OCI-LY3 (cell line): Measurements from ENCODE around the gene MPC1.

Experiments
- H2AFZ ChIP-seq: fragments of 200-600, 300-600 bp; shearing (Covaris generic); 2 replicates; pipeline ENCODE4 v1.6.0; 2014; ENCODE audit warnings: antibody characterized with exemption, low read depth, low read length
- H3K27ac ChIP-seq: fragments of 200-600, 300-600 bp; sonication (generic); 2 replicates; pipeline ENCODE4 v1.5.1; 2014; ENCODE audit warnings: mild to moderate bottlenecking, low read length, moderate library complexity, mixed read lengths
- H3K27me3 ChIP-seq: fragments of 200-600, 300-600 bp; sonication (generic); 2 replicates; pipeline ENCODE4 v1.6.1; 2014; ENCODE audit warnings: low read depth, low read length, mixed read lengths
- H3K36me3 ChIP-seq: fragments of 200-600, 300-600 bp; sonication (generic); replicated peaks from 2 replicates; pipeline ENCODE3; 2014; ENCODE audit warnings: low read depth, low read length, mixed read lengths
- H3K4me1 ChIP-seq: fragments of 300-600, 200-600 bp; sonication (generic); 2 replicates; pipeline ENCODE4 v1.6.1; 2014; ENCODE audit warnings: low read length, mixed read lengths
- H3K4me2 ChIP-seq: fragments of 200-600, 300-600 bp; sonication (generic); 2 replicates; pipeline ENCODE4 v1.6.1; 2014; ENCODE audit warnings: low read length, mixed read lengths
- H3K4me3 ChIP-seq: fragments of 300-600, 200-600 bp; sonication (generic); 2 replicates; pipeline ENCODE4 v1.5.1; 2014; ENCODE audit warnings: antibody characterized with exemption, mild to moderate bottlenecking, low read length, moderate library complexity
- H3K79me2 ChIP-seq: fragments of 300-600, 200-600 bp; shearing (Covaris generic); 2 replicates; pipeline ENCODE4 v1.6.1; 2014; ENCODE audit warnings: mild to moderate bottlenecking, low read length, mixed read lengths
- H3K9ac ChIP-seq: fragments of 300-600, 200-600 bp; shearing (Covaris generic); 2 replicates; pipeline ENCODE4 v1.6.0; 2014; ENCODE audit warnings: mild to moderate bottlenecking, low read length, moderate library complexity
- H3K9me3 ChIP-seq: fragments of 200-600, 300-600 bp; shearing (Covaris generic); 2 replicates; pipeline ENCODE4 v1.6.1; 2014; ENCODE audit warnings: low read length, mixed read lengths; ENCODE audit not compliant: insufficient read depth
- H4K20me1 ChIP-seq: fragments of 200-600, 300-600 bp; sonication (generic); 2 replicates; pipeline ENCODE4 v1.6.1; 2016; ENCODE audit warnings: low read length, mixed read lengths; ENCODE audit not compliant: insufficient read depth
- CTCF ChIP-seq: fragments of 200-600, 300-600 bp; sonication (generic); IDR thresholded peaks from 2 replicates; pipeline ENCODE4 v1.5.1; 2014; ENCODE audit warnings: antibody characterized with exemption, low read length, low read depth
- EZH2phosphoT487 ChIP-seq: fragments of 200-600 bp; shearing (Covaris generic); IDR thresholded peaks from 2 replicates; pipeline ENCODE4 v1.6.1; 2018; ENCODE audit warnings: antibody characterized with exemption, mixed run types, low read depth

The MPC1 gene

DNA sequence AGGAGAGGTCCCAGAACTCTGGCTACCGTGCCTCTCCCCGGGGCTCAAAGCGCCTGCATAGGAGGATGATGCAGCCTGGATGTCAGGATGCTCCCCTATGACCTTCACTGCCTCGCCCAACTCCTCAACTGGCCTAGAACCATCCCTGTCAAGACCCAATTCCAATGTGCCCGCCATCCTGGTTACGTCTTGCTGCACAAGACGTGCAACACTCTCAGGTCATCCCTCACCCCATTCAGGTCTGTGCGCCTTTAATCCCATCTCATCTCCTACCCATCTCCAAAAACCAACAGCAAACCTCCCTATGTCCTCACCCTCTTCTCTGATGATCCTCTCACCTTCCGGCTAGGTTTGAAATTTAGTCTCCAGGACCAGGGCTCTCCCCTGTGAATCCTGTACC, 43.9 kb downstream of the MPC1 start:
- Histone ChIP-seq H3K36me3 (peaks cover 6% of the 10 kb centered on the region), H2AFZ (no peak overlapping the region), H3K4me3 (no peak overlapping the region), H3K27ac (no peak overlapping the region), H3K4me2 (no peak overlapping the region), H3K9me3 (no peaks in the 10 kb centered on the region), H4K20me1 (peaks cover 12% of the 10 kb centered on the region), H3K4me1 (peaks cover 38% of the 10 kb centered on the region), H3K27me3 (no peaks in the 10 kb centered on the region), H3K9ac (no peak overlapping the region), H3K79me2 (peaks cover 92% of the 10 kb centered on the region)
- TF ChIP-seq EZH2phosphoT487 (no peak), CTCF (no peak)

DNA sequence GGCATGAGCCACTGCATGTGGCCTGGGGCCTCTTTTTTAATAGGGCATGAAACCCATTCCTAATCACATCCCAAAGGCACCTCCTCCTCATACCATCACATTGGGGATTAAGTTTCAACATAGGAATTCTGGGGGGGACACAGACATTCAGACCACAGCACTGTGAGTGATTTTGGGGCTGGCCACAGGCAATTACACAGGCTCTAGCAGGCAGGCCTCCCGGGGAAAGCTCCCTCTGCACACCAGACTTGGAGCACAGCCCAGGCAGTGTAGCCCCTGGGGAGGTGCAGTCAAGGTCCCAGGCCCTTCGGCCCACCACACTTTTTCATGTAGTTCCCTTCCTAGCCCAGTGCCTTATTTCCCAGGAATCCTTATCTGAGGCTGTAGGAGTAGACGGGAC, 45.9 kb downstream of the MPC1 start:
- Histone ChIP-seq H3K4me2 (no peak overlapping the region), H2AFZ (no peak overlapping the region), H3K36me3 (peaks cover 6% of the 10 kb centered on the region), H3K27ac (no peak overlapping the region), H3K9me3 (no peaks in the 10 kb centered on the region), H3K9ac (no peak overlapping the region), H4K20me1 (peaks cover 17% of the 10 kb centered on the region), H3K79me2 (peaks cover 100% of the 10 kb centered on the region), H3K4me1 (peaks cover 39% of the 10 kb centered on the region), H3K4me3 (no peak overlapping the region), H3K27me3 (no peaks in the 10 kb centered on the region)
- TF ChIP-seq CTCF, result no peak
- no peak for TF ChIP-seq EZH2phosphoT487

- H3K4me3 ChIP-seq, result peak overlapping the region; percentile 25; the same call in 1 of the 2 replicates
- H3K79me2 ChIP-seq, result peaks cover 100% of the 10 kb centered on the region
- no peaks in the 10 kb centered on the region for H3K27me3 ChIP-seq
- H3K9ac ChIP-seq, result no peak overlapping the region
- TF ChIP-seq CTCF, result no peak
- no peak for TF ChIP-seq EZH2phosphoT487
- H3K4me2 ChIP-seq, result peak overlapping the region; percentile 44
- peaks cover 6% of the 10 kb centered on the region for H3K36me3 ChIP-seq
- H3K9me3 ChIP-seq, result no peaks in the 10 kb centered on the region
- H4K20me1 ChIP-seq, result peaks cover 21% of the 10 kb centered on the region
- peaks cover 35% of the 10 kb centered on the region for H3K4me1 ChIP-seq
- H3K27ac ChIP-seq, result peak overlapping the region; percentile 58
- H2AFZ ChIP-seq, result no peak overlapping the region
These were observed 47.1 kb downstream of the MPC1 start for GRCh38 chr6:166335378-166336302.

- Histone ChIP-seq H3K27ac (no peak overlapping the region), H3K9me3 (no peaks in the 10 kb centered on the region), H3K4me2 (no peak overlapping the region), H3K27me3 (no peaks in the 10 kb centered on the region), H2AFZ (no peak overlapping the region), H3K4me1 (peaks cover 35% of the 10 kb centered on the region), H3K79me2 (peaks cover 100% of the 10 kb centered on the region), H3K9ac (no peak overlapping the region), H3K4me3 (no peak overlapping the region), H4K20me1 (peaks cover 16% of the 10 kb centered on the region), H3K36me3 (peaks cover 6% of the 10 kb centered on the region)
- no peak for TF ChIP-seq CTCF
- TF ChIP-seq EZH2phosphoT487, result no peak
These were observed 47.9 kb downstream of the MPC1 start for GRCh38 chr6:166334878-166335277.
